ENCODE results near the gene NCAPD3. TPM values are rescaled to one million over a fixed set of nuclear protein-coding genes. Genes with fewer than 3 reads are reported as not detected.

The NCAPD3 gene
- total and polyA plus RNA-seq, 4 donors, result 4.4 to 23.5 (median 16.5) TPM

DNA sequence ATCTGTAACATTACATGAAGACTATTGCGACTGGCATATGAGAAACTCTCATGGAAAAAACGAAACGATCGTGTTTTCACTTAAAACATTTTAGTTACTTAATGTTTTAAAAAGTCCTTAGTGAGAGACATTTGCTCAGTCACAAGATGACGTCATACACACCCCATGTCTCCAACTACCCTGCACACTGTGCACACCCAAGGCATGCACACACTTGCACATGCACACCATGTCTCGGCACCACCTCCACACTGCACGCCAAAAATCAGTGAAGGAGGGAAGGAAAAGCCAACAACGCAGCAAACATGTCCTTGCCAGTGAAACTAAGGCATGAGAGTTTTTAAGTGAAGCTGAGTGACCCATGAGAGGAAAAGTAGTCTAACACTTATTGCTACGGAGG is 18.0 kb downstream of the NCAPD3 start:
- WGBS, 2 donors, result 96 to 99% methylated on average over 9 of the region's 9 CpGs
- no peak overlapping the region for H3K4me3 ChIP-seq
- no peak overlapping the region for H3K27ac ChIP-seq (ENCODE audit: low read depth in 1 of 2, low read length in 1 of 2)
- H3K36me3 ChIP-seq (ENCODE audit: control insufficient read depth in 4 of 4, insufficient read depth in 4 of 4, low read length in 4 of 4), result peaks cover 18 to 57% (median 36%) of the 10 kb centered on the region in 4 donors
- no peaks in the 10 kb centered on the region for H3K9me3 ChIP-seq (ENCODE audit: control insufficient read depth in 4 of 4, insufficient read depth in 3 of 4, low read length in 3 of 4)
- no peaks in the 10 kb centered on the region for H3K27me3 ChIP-seq (ENCODE audit: control insufficient read depth in 3 of 3, insufficient read depth in 3 of 3, low read length in 2 of 3)
- DNase-seq, result no peak
- TF ChIP-seq, protein P1, sequence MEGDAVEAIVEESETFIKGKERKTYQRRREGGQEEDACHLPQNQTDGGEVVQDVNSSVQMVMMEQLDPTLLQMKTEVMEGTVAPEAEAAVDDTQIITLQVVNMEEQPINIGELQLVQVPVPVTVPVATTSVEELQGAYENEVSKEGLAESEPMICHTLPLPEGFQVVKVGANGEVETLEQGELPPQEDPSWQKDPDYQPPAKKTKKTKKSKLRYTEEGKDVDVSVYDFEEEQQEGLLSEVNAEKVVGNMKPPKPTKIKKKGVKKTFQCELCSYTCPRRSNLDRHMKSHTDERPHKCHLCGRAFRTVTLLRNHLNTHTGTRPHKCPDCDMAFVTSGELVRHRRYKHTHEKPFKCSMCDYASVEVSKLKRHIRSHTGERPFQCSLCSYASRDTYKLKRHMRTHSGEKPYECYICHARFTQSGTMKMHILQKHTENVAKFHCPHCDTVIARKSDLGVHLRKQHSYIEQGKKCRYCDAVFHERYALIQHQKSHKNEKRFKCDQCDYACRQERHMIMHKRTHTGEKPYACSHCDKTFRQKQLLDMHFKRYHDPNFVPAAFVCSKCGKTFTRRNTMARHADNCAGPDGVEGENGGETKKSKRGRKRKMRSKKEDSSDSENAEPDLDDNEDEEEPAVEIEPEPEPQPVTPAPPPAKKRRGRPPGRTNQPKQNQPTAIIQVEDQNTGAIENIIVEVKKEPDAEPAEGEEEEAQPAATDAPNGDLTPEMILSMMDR (IDR thresholded peaks at IDR 0.05; ENCODE audit: control extremely low read depth, extremely low read depth), result no peak
- H3K9ac ChIP-seq (ENCODE audit: insufficient read depth in 1 of 2, low read length in 2 of 2), result no peak overlapping the region
- ATAC-seq (ENCODE audit: insufficient read depth, low FRiP score), result no peak
- H3K4me1 ChIP-seq (ENCODE audit: control insufficient read depth in 5 of 5, insufficient read depth in 5 of 5, low read length in 5 of 5), result no peaks in the 10 kb centered on the region

DNA sequence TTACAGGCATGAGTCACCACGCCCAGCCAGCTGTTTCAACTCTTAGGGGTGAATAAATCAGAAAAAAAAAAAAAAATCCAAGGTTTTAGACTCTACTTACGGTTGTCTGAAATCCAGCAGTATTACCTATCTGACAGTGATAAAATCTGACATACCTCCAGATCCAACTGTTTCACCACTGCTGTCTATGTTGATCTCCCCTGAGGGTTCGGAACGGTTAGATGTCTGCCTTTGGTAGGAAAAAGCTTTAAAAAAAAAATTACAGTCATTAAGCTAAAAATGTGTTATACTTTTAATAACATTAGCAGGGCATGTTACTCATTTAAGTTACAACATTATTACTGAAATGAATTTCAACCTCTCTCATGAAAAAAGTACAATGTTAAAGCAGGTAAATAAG is 21.1 kb downstream of the NCAPD3 start:
- WGBS, 2 donors, result 92 to 97% methylated on average over 4 of the region's 4 CpGs
- Histone ChIP-seq H3K9me3 (ENCODE audit: control insufficient read depth in 4 of 4, insufficient read depth in 3 of 4, low read length in 3 of 4) (no peaks in the 10 kb centered on the region), H3K4me3 (no peak overlapping the region), H3K27me3 (ENCODE audit: control insufficient read depth in 3 of 3, insufficient read depth in 3 of 3, low read length in 2 of 3) (no peaks in the 10 kb centered on the region), H3K9ac (ENCODE audit: insufficient read depth in 1 of 2, low read length in 2 of 2) (no peak overlapping the region), H3K4me1 (ENCODE audit: control insufficient read depth in 5 of 5, insufficient read depth in 5 of 5, low read length in 5 of 5) (no peaks in the 10 kb centered on the region), H3K36me3 (ENCODE audit: control insufficient read depth in 4 of 4, insufficient read depth in 4 of 4, low read length in 4 of 4) (peaks cover 20 to 51% (median 28%) of the 10 kb centered on the region in 4 donors), H3K27ac (ENCODE audit: low read depth in 1 of 2, low read length in 1 of 2) (no peak overlapping the region)
- TF ChIP-seq, protein P1 (IDR thresholded peaks at IDR 0.05; ENCODE audit: control extremely low read depth, extremely low read depth), result no peak
- no peak for DNase-seq
- no peak for ATAC-seq (ENCODE audit: insufficient read depth, low FRiP score)

DNA sequence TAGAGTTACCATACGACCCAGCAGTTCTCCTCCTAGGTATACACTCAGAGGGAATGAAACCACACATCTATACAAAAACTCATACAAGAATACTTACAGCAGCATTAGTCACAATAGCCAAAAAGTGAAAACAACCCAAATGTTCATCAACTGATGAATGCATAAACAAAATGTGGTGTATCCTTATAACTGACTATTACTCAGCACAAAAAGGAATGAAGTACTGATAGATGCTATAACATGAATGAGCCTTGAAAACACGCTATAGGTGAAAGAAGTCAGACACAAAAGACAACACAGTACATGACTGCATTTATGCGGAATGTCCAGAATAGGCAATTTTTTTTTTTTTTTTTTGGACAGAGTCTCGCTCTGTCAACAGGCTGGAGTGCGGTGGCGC is 23.1 kb downstream of the NCAPD3 start:
- H3K27me3 ChIP-seq (ENCODE audit: control insufficient read depth in 3 of 3, insufficient read depth in 3 of 3, low read length in 2 of 3), result no peaks in the 10 kb centered on the region
- H3K4me3 ChIP-seq, result no peak overlapping the region
- H3K36me3 ChIP-seq (ENCODE audit: control insufficient read depth in 4 of 4, insufficient read depth in 4 of 4, low read length in 4 of 4), result peaks cover 12 to 45% (median 30%) of the 10 kb centered on the region in 4 donors
- H3K9ac ChIP-seq (ENCODE audit: insufficient read depth in 1 of 2, low read length in 2 of 2), result no peak overlapping the region
- no peak overlapping the region for H3K27ac ChIP-seq (ENCODE audit: low read depth in 1 of 2, low read length in 1 of 2)
- no peak for ATAC-seq (ENCODE audit: insufficient read depth, low FRiP score)
- no peak for DNase-seq
- TF ChIP-seq, protein P1 (IDR thresholded peaks at IDR 0.05; ENCODE audit: control extremely low read depth, extremely low read depth), result no peak
- WGBS, 2 donors, result 95 to 96% methylated on average over 6 of the region's 6 CpGs
- H3K9me3 ChIP-seq (ENCODE audit: control insufficient read depth in 4 of 4, insufficient read depth in 3 of 4, low read length in 3 of 4), result no peaks in the 10 kb centered on the region
- H3K4me1 ChIP-seq (ENCODE audit: control insufficient read depth in 5 of 5, insufficient read depth in 5 of 5, low read length in 5 of 5), result no peaks in the 10 kb centered on the region

DNA sequence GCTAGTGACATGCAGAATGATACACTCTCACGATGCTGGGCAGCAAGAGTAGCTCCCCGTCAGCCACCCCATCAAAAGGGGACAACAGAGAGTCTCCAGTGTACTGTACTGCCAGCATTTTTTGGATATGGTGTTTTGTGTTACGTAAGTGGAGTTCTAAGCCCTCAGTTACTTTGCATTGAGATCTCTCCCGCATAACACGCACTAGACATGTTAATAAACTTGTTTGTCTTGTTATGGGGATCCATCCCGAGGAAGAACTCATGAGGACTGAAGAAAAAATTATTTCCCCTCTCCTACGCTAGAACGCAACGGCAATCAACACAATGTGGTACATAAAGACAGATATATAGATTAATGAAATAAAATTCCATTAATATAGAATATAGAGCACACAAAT is 24.2 kb downstream of the NCAPD3 start:
- Histone ChIP-seq H3K27ac (ENCODE audit: low read depth in 1 of 2, low read length in 1 of 2) (no peak overlapping the region), H3K9me3 (ENCODE audit: control insufficient read depth in 4 of 4, insufficient read depth in 3 of 4, low read length in 3 of 4) (no peaks in the 10 kb centered on the region), H3K4me3 (no peak overlapping the region), H3K9ac (ENCODE audit: insufficient read depth in 1 of 2, low read length in 2 of 2) (no peak overlapping the region), H3K36me3 (ENCODE audit: control insufficient read depth in 4 of 4, insufficient read depth in 4 of 4, low read length in 4 of 4) (peaks cover 10 to 43% (median 28%) of the 10 kb centered on the region in 4 donors), H3K4me1 (ENCODE audit: control insufficient read depth in 5 of 5, insufficient read depth in 5 of 5, low read length in 5 of 5) (no peaks in the 10 kb centered on the region), H3K27me3 (ENCODE audit: control insufficient read depth in 3 of 3, insufficient read depth in 3 of 3, low read length in 2 of 3) (no peaks in the 10 kb centered on the region)
- ATAC-seq (ENCODE audit: insufficient read depth, low FRiP score), result no peak
- TF ChIP-seq, protein P1 (IDR thresholded peaks at IDR 0.05; ENCODE audit: control extremely low read depth, extremely low read depth), result no peak
- 97% methylated on average over 9 of the region's 9 CpGs for WGBS, 2 donors
- no peak for DNase-seq

Measured in lung (tissue), 12 donors.